Panc1 (cell line): ENCODE results near the gene BABAM2. TPM values are rescaled to one million over a fixed set of nuclear protein-coding genes. Genes with fewer than 3 reads are reported as not detected.

Experiments used
- ATAC-seq: fragments of 200-7000 bp; cut with Tn5 transposase; 2 replicates; pipeline ENCODE4 v1.9.1; 2020; ENCODE audit warnings: mild to moderate bottlenecking, moderate library complexity
- BruUV-seq: library from RNA; stranded (reverse); fragments of 400-500 nt; replicated peaks from 2 replicates; lab custom pipeline; 2021; lab: Mats Ljungman, UMichigan
- CTCF ChIA-PET: fragments of 300-600 bp; sonication (Branson Sonifier 250); formaldehyde crosslinking; loops from one replicate; lab custom pipeline; 2022; ENCODE audit warnings: antibody characterized with exemption; lab: Charles Lee
- POLR2A ChIA-PET: fragments of 300-600 bp; sonication (Branson Sonifier 250); formaldehyde crosslinking; loops from one replicate; lab custom pipeline; 2022; ENCODE audit warnings: antibody characterized with exemption; lab: Charles Lee
- DNase-seq: peaks from one replicate; pipeline ENCODE4 v3.0.0-alpha.2; 2010; ENCODE audit warnings: low read depth, low spot score
- H3K27ac ChIP-seq: 2 replicates; pipeline ENCODE4 v1.5.1; 2011; ENCODE audit warnings: mild to moderate bottlenecking, low read length, inconsistent platforms
- H3K27me3 ChIP-seq: fragments of 200-500 bp; sonication (Bioruptor generic); 2 replicates; pipeline ENCODE4 v1.6.0; 2014; ENCODE audit warnings: low read length, inconsistent platforms; ENCODE audit not compliant: control insufficient read depth, insufficient read depth
- H3K36me3 ChIP-seq: fragments of 200-500 bp; sonication (Bioruptor generic); 2 replicates; pipeline ENCODE4 v1.5.1; 2014; ENCODE audit warnings: inconsistent platforms, mild to moderate bottlenecking, low read length, moderate library complexity; ENCODE audit not compliant: control insufficient read depth, insufficient read depth
- H3K4me1 ChIP-seq: 2 replicates; pipeline ENCODE4 v1.5.1; 2011; ENCODE audit warnings: inconsistent platforms, mild to moderate bottlenecking, low read length, moderate library complexity; ENCODE audit not compliant: control insufficient read depth, insufficient read depth
- H3K4me3 ChIP-seq, 2 experiments: 2 replicates each; pipeline ENCODE4 v1.5.1; 2011 to 2012; ENCODE audit warnings: low read depth in 2 of 2, low read length in 2 of 2, mild to moderate bottlenecking in 2 of 2, inconsistent platforms in 1 of 2, moderate library complexity in 1 of 2
- H3K9me3 ChIP-seq: fragments of 200-500 bp; sonication (Bioruptor generic); 2 replicates; pipeline ENCODE4 v1.5.1; 2014; ENCODE audit warnings: low read depth, mild to moderate bottlenecking, inconsistent platforms, low read length, moderate library complexity; ENCODE audit not compliant: control insufficient read depth, insufficient read depth
- CTCF ChIP-seq: fragments of 450-650 bp; IDR thresholded peaks from 2 replicates; pipeline ENCODE4 v1.5.1; 2017; ENCODE audit warnings: mild to moderate bottlenecking
- POLR2AphosphoS5 ChIP-seq: IDR thresholded peaks from 2 replicates; pipeline ENCODE4 v1.6.1; 2012; ENCODE audit warnings: mild to moderate bottlenecking, low read depth, low read length, moderate library complexity
- REST ChIP-seq, 2 experiments: IDR thresholded peaks; 2 replicates each; pipeline ENCODE4 v1.6.1; 2011 to 2012; ENCODE audit warnings: low read depth in 2 of 2, control low read depth in 1 of 2, low read length in 1 of 2, mild to moderate bottlenecking in 1 of 2, moderate library complexity in 1 of 2; ENCODE audit not compliant: insufficient read depth in 1 of 2
- SIN3A ChIP-seq: IDR thresholded peaks from 2 replicates; pipeline ENCODE4 v1.6.1; 2012; ENCODE audit warnings: low read depth, mild to moderate bottlenecking, low read length, moderate library complexity, borderline replicate concordance; ENCODE audit not compliant: insufficient read depth
- TCF7L2 ChIP-seq: IDR thresholded peaks from 2 replicates; pipeline ENCODE4 v1.6.1; 2011; ENCODE audit warnings: mild to moderate bottlenecking, low read depth, low read length, inconsistent platforms
- in situ Hi-C: cut with HindIII; loops from 2 replicates; pipeline ENCODE4 v1.10.0; 2016; ENCODE audit warnings: low sequenced_read_pairs, low pct_unique_long_range_greater_than_20kb
- intact Hi-C: fragments of 100-400 bp; cut with micrococcal nuclease; formaldehyde crosslinking; loops from one replicate; pipeline ENCODE4 v1.10.0; 2022; ENCODE audit not compliant: unreplicated experiment
- total RNA-seq: library from RNA; stranded (reverse); gene quantifications from one replicate; pipeline ENCODE4 v1.2.1, GENCODE V29; 2021; ENCODE audit not compliant: unreplicated experiment

Gene BABAM2
- total RNA-seq, 1 experiment from 2014 or later = 31.2 TPM

- CTCF ChIA-PET = no interaction called here
- no peak overlapping the region for H3K4me3 ChIP-seq
- no peaks in the 10 kb centered on the region for H3K36me3 ChIP-seq
- no TSS peak for BruUV-seq
- TF ChIP-seq SIN3A (no peak), REST (IDR thresholded peaks at IDR 0.05; ENCODE audit: insufficient read depth in 1 of 2, low read depth in 2 of 2, low read length in 1 of 2) (no peak), POLR2AphosphoS5 (no peak), CTCF (no peak), TCF7L2 (no peak)
- ATAC-seq = no peak
- no peak overlapping the region for H3K27ac ChIP-seq
- H3K27me3 ChIP-seq = no peaks in the 10 kb centered on the region
- no peak for DNase-seq
- intact Hi-C loops = no loop called here
- in situ Hi-C loops = no loop called here
- no peaks in the 10 kb centered on the region; the same call in 1 of the 2 replicates for H3K9me3 ChIP-seq
- H3K4me1 ChIP-seq = no peaks in the 10 kb centered on the region
- POLR2A ChIA-PET = interaction anchor here (0.6 kb wide), 1 partner anchor 1145 kb away, joined by 3 read pairs; no protein-coding TSS in a partner anchor
Measured at GRCh38 chr2:27946530-27947060, 56.1 kb downstream of the BABAM2 start.

GRCh38 chr2:27952070-27952469 is 61.5 kb downstream of the BABAM2 start:
- Histone ChIP-seq H3K4me1 (peaks cover 20% of the 10 kb centered on the region), H3K9me3 (peaks cover 5% of the 10 kb centered on the region; the same call in 1 of the 2 replicates), H3K36me3 (no peaks in the 10 kb centered on the region), H3K4me3 (no peak overlapping the region), H3K27me3 (no peaks in the 10 kb centered on the region), H3K27ac (no peak overlapping the region)
- intact Hi-C loops = loop anchor here (10.0 kb wide), 1 partner anchor 443 kb away; the partner anchor contains the start of gene FOSL2
- POLR2A ChIA-PET = interaction anchor here (0.6 kb wide), 1 partner anchor 70 kb away, joined by 3 read pairs; no protein-coding TSS in a partner anchor
- ATAC-seq (no peak), DNase-seq (no peak)
- in situ Hi-C loops = no loop called here
- TF ChIP-seq TCF7L2 (no peak), POLR2AphosphoS5 (no peak)
- CTCF ChIA-PET = no interaction called here
- BruUV-seq = no TSS peak

- TF ChIP-seq TCF7L2 = no peak
- TF ChIP-seq SIN3A = no peak
- no peak for TF ChIP-seq REST (IDR thresholded peaks at IDR 0.05; ENCODE audit: insufficient read depth in 1 of 2, low read depth in 2 of 2, low read length in 1 of 2)
- TF ChIP-seq POLR2AphosphoS5 = no peak
- TF ChIP-seq CTCF = no peak
- H3K9me3 ChIP-seq = peaks cover 5% of the 10 kb centered on the region; the same call in 1 of the 2 replicates
- in situ Hi-C loops = no loop called here
- H3K4me3 ChIP-seq = no peak overlapping the region
- DNase-seq (no peak), ATAC-seq (no peak)
- ChIA-PET POLR2A (interaction anchor here (0.5 kb wide), 1 partner anchor 354 kb away, joined by 3 read pairs; no protein-coding TSS in a partner anchor), CTCF (no interaction called here)
- intact Hi-C loops = loop anchor here (10.0 kb wide), 1 partner anchor 442 kb away; the partner anchor contains the start of gene FOSL2
- BruUV-seq = no TSS peak
- H3K36me3 ChIP-seq = no peaks in the 10 kb centered on the region
- H3K27ac ChIP-seq = no peak overlapping the region
- no peaks in the 10 kb centered on the region for H3K27me3 ChIP-seq
- H3K4me1 ChIP-seq = peaks cover 20% of the 10 kb centered on the region
Measured at GRCh38 chr2:27953077-27953476, 62.5 kb downstream of the BABAM2 start.
